Stimulated activated CD4-positive, alpha-beta T cell treated with anti-CD3 and anti-CD28 coated beads, Interleukin-12 subunit alpha, Interleukin-12 subunit beta, amount 100 ng/mL, for 48 hours (primary cell): ENCODE measurements around the gene DNAJB13.
"Not testable (repeated sequence)": the region's sequence is repeated elsewhere in the genome, so short reads cannot be mapped to it uniquely, and the experiment has no call there.

Experiments used
- DNase-seq, 3 donors: peaks; one replicate each; pipeline ENCODE4 v3.0.0-alpha.2; 2020; ENCODE audit warnings: low read depth in 2 of 3, low spot score in 1 of 3

Gene DNAJB13

DNA sequence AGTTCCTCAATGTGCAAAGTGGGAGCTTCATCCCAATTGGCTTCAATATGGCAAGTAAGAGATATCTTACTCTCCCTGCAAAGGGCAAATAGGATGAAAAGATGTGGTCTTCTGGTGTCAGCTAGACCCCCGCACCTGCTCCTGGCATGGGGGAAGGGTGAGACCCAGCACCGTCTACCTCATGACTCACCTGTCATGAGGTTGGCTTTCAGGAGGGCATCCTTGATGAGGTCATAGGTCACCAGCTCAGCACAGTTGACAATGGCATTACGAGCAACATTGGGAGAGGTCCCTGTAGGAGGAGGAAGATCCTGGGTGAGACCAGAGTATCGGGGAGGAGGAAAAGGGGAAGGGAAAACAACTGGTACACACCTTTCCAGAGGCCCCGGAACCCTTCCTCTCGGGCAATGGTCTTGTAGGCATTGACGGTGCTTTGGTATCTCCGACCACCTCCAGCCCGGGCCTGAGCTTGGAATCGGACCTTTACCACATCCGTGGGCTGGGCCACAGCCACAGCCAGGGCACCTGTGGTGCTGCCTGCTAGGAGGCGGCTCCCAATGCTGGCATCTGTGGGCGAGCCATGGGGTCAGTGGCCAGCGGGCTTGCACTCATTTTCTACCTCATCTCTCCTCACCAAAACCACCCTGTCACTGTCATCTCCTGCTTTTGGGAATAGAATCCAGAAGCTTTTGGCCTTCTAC lies 25.8 kb downstream of the DNAJB13 start:
- no peak for DNase-seq

- no peak for DNase-seq
These were observed 27.2 kb downstream of the DNAJB13 start for GRCh38 chr11:73977856-73978519.

- no peak for DNase-seq
These were observed 27.8 kb downstream of the DNAJB13 start for GRCh38 chr11:73978576-73979086.

DNA sequence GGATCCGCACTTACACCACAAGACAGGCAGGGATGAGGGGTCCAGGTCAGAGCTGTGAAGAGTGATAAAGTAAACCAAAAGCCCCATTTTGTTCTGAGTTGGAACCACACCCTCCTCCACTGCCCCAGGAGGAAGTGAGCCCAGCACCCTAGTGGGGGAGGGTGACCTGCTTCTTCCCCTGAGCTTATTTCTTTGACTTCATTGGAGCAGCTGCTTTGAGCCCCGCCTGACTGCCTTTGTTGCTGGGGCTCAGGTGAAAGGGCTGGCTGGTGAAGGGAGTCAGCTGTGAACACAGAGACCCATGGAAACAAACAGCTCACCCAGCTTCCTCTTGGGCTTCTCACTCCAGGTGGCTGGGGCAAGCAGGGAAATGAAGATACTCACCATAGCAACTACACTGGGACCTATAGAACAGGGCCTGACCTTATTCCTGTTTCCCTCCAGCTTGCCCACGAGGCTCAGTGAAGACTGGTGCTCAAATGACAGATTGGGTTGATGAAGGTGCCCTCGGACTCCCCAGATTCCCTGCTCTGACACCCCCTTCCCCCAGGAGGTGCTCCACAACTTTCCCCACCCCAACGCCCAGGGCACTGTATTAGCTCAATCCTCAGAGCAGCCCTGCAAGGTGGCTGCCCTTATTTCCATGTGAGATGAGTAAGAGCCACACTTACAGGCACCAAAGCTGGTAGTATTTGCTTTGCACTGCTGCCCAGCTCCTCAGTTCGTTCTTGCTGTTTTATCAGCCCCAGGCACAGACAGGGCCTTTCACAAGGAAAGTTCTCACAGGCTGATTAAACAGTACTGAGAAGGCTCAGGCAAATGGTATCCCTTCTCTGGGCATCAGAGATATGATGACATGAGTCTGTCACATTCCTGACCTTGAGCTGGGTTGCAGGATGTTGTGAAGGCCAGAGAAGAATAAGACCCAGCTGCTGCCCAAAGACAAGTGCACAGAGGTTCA lies 29.5 kb downstream of the DNAJB13 start:
- DNase-seq, result peak in 2 of 3 donors; percentile 40 to 54

DNA sequence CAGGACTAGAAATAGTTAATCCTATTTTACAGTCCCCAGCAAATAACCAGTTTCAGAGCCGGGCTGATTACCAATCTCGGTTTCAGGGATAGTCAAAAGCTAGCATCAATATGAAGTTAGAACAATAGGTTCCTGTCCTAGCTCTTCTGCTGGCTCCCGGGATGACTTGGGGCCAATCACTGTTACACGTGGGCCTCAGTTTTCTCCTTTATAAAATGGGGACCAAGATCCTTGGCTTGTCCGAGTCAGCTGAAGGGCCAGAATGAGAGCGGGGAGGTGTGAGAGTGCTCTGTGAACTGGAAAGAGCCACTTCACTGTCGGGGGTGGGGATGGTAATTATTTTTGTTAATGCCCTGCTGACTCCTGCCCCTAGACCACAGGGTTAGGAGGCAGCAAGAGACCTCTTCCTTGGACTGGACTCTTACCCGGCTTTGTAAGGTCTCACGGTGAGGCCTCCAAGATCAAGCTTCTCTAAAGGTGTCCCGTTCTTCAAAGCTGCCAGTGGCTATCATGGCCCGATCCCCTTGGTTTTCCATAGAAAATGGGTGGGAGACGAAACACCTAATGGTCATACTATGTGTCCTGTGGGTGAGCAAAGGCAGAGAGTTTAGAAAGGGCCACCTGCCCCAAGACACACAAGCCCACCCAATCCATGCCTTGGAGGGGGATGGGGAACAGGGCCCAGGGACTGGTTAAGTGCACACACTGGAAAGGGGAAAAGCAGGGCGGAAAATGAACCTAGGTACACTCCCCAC lies 30.4 kb downstream of the DNAJB13 start:
- no peak for DNase-seq

DNA sequence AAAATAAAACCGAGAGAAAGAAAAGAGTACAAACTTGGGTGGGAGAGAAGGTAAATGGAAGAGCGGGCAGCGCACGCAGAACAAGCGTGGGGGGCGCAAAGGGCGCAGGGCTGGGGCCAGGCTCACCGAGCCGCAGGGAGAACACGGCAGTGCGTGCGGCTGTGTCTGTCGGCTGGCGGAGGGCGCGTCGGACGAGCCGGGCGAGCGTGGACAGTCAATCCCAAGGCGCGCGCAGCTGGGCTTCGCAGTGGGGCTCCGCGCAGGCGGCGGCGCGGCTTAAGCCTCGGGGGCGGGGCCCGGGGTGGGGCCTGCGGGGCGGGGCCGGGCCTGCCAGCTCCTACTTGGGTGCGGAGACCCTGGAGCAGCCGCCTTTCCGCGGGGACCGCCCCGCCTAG lies 31.8 kb downstream of the DNAJB13 start, which contains the start of gene UCP2:
UCP2 (minus strand) TSS at position 249 of the 395 bp plus-strand sequence. CDS start 4,465 bp downstream, outside the sequence.
- DNase-seq, result peak; percentile 78 to 90 (median 78)

- peak; percentile 82 to 93 (median 91) for DNase-seq
These were observed 32.3 kb downstream of the DNAJB13 start for GRCh38 chr11:73982990-73983740.

GRCh38 chr11:73983741-73984538 lies 33.1 kb downstream of the DNAJB13 start:
- no peak for DNase-seq

DNA sequence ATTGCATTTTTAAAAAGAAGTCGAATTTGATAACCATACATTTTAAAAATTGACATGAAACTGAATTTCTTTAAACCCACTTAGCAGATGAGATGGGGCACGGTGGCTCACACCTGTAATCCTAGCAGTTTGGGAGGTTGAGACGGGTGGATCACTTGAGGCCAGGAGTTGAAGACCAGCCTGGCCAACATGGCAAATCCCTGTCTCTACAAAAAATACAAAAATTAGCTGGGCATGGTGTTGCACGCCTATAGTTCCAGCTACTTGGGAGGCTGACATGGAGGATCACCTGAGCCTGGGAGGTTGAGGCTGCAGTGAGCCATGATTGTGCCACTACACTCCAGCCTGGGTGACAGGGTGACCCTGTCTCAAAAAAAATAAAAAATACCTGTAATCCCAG lies 34.8 kb downstream of the DNAJB13 start:
- not testable (repeated sequence) for DNase-seq

GRCh38 chr11:73988227-73988626 lies 37.4 kb downstream of the DNAJB13 start:
- no peak for DNase-seq

- DNase-seq, result no peak
These were observed 38.3 kb downstream of the DNAJB13 start for GRCh38 chr11:73989156-73989555.

DNA sequence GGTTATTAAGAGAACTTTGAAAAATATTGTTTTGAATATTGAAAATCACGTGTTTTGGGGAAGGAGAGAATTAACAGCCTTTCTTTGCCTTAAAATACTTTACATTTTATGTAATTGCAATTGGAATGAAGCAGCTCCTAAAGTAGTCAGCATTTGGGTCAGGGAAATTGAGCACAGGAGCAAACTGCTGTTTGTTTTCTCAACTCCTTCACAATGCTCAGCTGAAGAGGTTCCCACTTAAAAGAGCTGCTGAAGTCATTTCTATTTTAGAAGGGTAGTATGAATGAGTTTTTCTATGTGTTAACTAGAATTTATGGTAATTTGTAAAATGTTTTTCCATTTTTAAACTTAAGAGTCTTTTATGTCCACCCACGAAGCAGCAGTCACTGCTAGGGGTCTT lies 39.9 kb downstream of the DNAJB13 start:
- no peak for DNase-seq

DNA sequence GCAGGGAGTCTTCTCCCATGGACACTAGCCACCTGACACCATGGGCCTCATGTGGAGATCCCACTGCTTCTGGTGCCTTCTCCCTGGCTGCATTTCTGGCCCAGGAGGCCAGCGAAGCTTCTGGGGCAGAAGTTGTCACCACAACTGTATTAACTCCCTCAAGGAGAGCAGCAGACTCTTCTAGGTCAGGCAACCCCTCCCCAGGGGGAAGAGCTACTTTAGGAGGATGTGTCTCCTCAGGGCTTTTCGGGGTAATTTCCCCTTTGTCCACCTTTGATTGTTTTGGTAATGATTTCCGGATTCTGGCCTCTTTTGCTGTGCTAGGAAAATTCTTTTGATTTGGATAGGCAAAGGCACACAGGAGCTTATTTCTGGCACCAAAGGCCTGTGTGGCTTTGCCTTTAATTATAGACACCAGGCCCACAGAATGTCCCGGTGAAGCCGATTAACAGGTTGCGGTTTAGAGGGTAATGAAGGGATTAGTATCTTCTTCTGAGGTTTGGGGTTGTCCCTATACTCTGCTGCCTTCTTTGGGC lies 40.7 kb downstream of the DNAJB13 start:
- no peak for DNase-seq

DNA sequence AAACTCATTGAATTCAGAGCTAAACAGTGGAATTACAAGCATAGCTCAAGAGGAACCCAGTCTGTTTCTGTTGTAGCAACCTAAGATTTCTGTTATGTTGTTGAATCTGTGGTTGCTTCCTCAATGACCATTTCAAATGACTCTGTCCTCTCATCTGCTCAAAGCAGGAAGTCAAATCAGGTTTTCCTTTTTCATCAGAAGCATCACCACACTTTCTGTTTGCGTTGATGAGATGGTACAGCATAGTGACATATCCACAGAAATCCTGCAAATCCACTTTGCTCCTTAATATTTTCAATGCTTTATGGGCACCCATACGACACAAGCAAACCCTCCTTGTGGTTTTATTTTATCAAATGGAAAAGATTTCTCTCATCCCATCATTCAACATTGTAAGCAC lies 44.4 kb downstream of the DNAJB13 start:
- no peak for DNase-seq

- DNase-seq, result no peak
These were observed 44.9 kb downstream of the DNAJB13 start for GRCh38 chr11:73995731-73996130.

DNA sequence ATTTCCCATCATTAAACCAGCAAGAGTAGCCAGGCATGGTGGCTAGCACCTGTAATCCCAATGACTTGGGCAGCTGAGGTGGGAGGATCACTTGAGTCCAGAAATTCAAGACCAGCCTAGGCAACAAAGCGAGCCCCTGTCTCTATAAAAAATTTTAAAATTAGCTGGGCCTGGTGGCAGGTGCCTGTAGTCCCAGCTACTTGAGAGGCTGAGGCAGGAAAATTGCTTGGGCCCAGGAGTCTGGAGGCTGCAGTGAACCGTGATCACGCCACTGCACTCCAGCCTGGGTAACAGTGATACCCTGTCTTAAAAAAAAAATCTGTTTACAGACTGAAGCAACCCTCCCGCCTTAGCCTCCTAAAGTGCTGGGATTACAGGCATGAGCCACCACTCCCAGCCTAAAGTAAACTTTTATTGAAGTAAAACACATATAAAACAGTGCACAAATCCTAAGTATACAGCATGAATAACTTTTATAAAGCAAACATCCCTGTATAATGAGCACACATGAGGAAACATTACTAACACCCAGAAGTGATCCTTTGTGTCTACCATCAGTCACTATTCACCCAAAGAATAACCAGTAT lies 45.4 kb downstream of the DNAJB13 start:
- DNase-seq, result no peak

GRCh38 chr11:73997120-73997770 lies 46.4 kb downstream of the DNAJB13 start:
- no peak for DNase-seq
